ENCODE measurements around the gene BCOR.

- TF ChIP-seq HIVEP1 (CRISPR knock-in tag; IDR thresholded peaks at IDR 0.05) (no peak), CEBPB (IDR thresholded peaks at IDR 0.05; ENCODE audit: borderline replicate concordance, low read depth, low read length) (no peak), ZNF354B (CRISPR knock-in tag; IDR thresholded peaks at IDR 0.05) (no peak), ZFP36L1 (CRISPR knock-in tag; IDR thresholded peaks at IDR 0.05) (no peak), ZFX (CRISPR knock-in tag; IDR thresholded peaks at IDR 0.05; ENCODE audit: low read depth) (no peak), POLR2A (IDR thresholded peaks at IDR 0.05; ENCODE audit: insufficient read depth in 1 of 2, low read depth in 2 of 2, low read length in 2 of 2) (no peak), EZH2 (conservative IDR thresholded peaks at IDR 0.05; ENCODE audit: low read depth, low read length) (no peak), ZSCAN20 (CRISPR knock-in tag; IDR thresholded peaks at IDR 0.05; ENCODE audit: borderline replicate concordance) (no peak), GMEB2 (CRISPR knock-in tag; IDR thresholded peaks at IDR 0.05; ENCODE audit: low read depth) (no peak), PHF21A (CRISPR knock-in tag; IDR thresholded peaks at IDR 0.05) (no peak), POGZ (CRISPR knock-in tag; IDR thresholded peaks at IDR 0.05) (no peak)
- TF ChIP-seq, protein P1, sequence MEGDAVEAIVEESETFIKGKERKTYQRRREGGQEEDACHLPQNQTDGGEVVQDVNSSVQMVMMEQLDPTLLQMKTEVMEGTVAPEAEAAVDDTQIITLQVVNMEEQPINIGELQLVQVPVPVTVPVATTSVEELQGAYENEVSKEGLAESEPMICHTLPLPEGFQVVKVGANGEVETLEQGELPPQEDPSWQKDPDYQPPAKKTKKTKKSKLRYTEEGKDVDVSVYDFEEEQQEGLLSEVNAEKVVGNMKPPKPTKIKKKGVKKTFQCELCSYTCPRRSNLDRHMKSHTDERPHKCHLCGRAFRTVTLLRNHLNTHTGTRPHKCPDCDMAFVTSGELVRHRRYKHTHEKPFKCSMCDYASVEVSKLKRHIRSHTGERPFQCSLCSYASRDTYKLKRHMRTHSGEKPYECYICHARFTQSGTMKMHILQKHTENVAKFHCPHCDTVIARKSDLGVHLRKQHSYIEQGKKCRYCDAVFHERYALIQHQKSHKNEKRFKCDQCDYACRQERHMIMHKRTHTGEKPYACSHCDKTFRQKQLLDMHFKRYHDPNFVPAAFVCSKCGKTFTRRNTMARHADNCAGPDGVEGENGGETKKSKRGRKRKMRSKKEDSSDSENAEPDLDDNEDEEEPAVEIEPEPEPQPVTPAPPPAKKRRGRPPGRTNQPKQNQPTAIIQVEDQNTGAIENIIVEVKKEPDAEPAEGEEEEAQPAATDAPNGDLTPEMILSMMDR (CRISPR knock-in tag; IDR thresholded peaks at IDR 0.05): no peak
Measured at GRCh38 chrX:40094900-40095582, 2.7 kb downstream of the BCOR start.
